Gastrocnemius medialis (tissue), 4 donors: ENCODE data around the gene GRID1. TPM values are rescaled to one million over a fixed set of nuclear protein-coding genes. Genes with fewer than 3 reads are reported as not detected.

Source experiments
- ATAC-seq, 2 donors: fragments of 150-250 bp; one replicate each; pipeline ENCODE4 v1.9.1; 2016
- DNase-seq, 2 donors: peaks; one replicate each; pipeline ENCODE4 v3.0.0-alpha.2; 2019
- H3K27ac ChIP-seq, 4 donors: fragments of 200-600 bp; sonication (generic); 1 replicate in 1 of 4; 2 replicates in 3 of 4; pipeline ENCODE4 v1.5.1; 2016 to 2018; ENCODE audit warnings: mild to moderate bottlenecking in 2 of 4, moderate library complexity in 1 of 4
- H3K27me3 ChIP-seq, 3 donors: fragments of 200-600 bp; sonication (generic) in 2 of 3; 1 replicate in 1 of 3; 2 replicates in 2 of 3; pipeline versions ENCODE4 v1.5.1 to v1.6.0; 2016 to 2019; ENCODE audit warnings: mild to moderate bottlenecking in 1 of 3, moderate library complexity in 1 of 3
- H3K36me3 ChIP-seq, 2 donors: fragments of 200-600 bp; sonication (generic) in 1 of 2; one replicate each; pipeline ENCODE4 v1.5.1; 2017 to 2018
- H3K4me1 ChIP-seq, 2 donors: fragments of 200-600 bp; sonication (generic) in 1 of 2; one replicate each; pipeline ENCODE4 v1.5.1; 2016 to 2017; ENCODE audit warnings: mild to moderate bottlenecking in 2 of 2
- H3K4me3 ChIP-seq, 4 donors: fragments of 200-600 bp; sonication (generic) in 3 of 4; 1 replicate in 1 of 4; 2 replicates in 3 of 4; pipeline ENCODE4 v1.5.1; 2016 to 2019; ENCODE audit warnings: mild to moderate bottlenecking in 2 of 4
- H3K9me3 ChIP-seq, 3 donors: fragments of 200-600 bp; sonication (generic) in 2 of 3; 1 replicate in 1 of 3; 2 replicates in 2 of 3; pipeline ENCODE4 v1.5.1; 2016 to 2019
- POLR2A ChIP-seq, 2 donors: fragments of 450-650 bp; IDR thresholded peaks; one replicate each; pipeline ENCODE4 v1.6.1; 2017; ENCODE audit warnings: antibody characterized with exemption in 2 of 2, mild to moderate bottlenecking in 2 of 2, moderate library complexity in 2 of 2
- in situ Hi-C, 4 donors: fragments of 200-750 bp; cut with MboI; loops; one replicate each; pipeline versions ENCODE4 v1.15.0 to v1.8.0; 2017; ENCODE audit warnings: low sequenced_read_pairs in 4 of 4
- intact Hi-C: fragments of 100-400 bp; cut with DNase I; formaldehyde crosslinking; loops from one replicate; pipeline ENCODE4 v1.15.1; 2023; ENCODE audit warnings: low total_unique reads
- total RNA-seq, 4 donors: library from RNA; depleted of rRNA; stranded (reverse); fragments of >200 nt; gene quantifications; one replicate each; pipeline versions ENCODE4 v1.1.0 to v1.2.3, GENCODE V29; 2016
- TF ChIP-seq, protein P1 (sequence below), 5 experiments: fragments of 450-650 bp in 3 of 5; fragments of 200-600 bp in 2 of 5; sonication (generic) in 2 of 5; IDR thresholded peaks in 4 of 5; conservative IDR thresholded peaks in 1 of 5; 1 replicate in 4 of 5; 2 replicates in 1 of 5; pipeline ENCODE4 v1.5.1; 2016 to 2019; ENCODE audit warnings: antibody characterized with exemption in 5 of 5, mild to moderate bottlenecking in 3 of 5, moderate library complexity in 3 of 5

Gene GRID1
- total RNA-seq, 4 donors from 2014 or later, result 0.17 to 1.4 (median 0.79) TPM

DNA sequence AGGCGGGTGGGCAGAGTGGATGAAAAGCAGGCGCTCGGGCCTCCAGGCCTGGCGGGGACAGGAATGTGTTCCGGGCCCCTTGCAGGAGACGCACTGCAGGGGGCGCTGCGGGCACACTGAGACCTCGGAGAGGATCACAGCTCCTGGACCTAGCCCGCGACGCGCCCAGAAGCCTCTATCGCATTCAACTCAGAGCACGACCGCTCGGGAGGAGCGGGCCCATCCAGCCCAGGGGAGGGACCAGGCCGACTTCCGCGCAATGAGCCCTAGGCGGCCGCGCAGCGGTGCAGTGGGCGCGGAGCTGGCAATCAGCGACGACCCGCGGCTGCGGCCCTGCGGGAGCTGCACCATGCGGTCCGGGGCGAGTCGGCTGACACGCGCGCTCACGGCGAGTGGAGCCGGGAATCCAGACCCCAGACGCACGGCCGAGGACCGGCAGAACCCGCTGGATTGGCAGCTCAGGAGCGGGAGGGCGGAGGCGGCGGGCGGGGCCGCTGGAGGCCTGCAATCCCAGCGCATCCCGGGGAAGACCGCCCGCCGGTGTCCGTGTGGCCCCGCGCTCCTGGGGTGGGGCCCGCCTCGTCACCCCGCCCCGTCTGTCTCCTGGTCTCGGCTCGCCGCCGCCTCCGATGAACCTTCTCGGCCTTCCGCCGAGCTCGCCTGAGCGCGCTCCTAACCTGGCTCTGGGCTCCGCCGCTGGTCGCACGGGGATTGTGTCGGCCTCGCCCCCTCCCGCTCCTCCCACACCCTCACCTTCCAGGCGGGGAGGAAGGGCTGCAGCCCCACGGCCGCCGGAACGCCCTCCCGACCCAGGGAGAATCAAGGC, 33.5 kb upstream of the GRID1 start:
- Histone ChIP-seq H3K27ac (peak overlapping the region in 3 of 4 donors; percentile 48 to 76 (median 52)), H3K4me1 (peaks cover 11 to 29% of the 10 kb centered on the region in 2 donors), H3K36me3 (no peaks in the 10 kb centered on the region), H3K27me3 (peaks cover 5 to 13% (median 13%) of the 10 kb centered on the region in 3 donors), H3K9me3 (no peaks in the 10 kb centered on the region), H3K4me3 (peak overlapping the region; percentile 56 to 92 (median 67))
- peak; percentile 89 to 94 for ATAC-seq
- in situ Hi-C loops, result loop anchor here (5.0 to 25.0 kb wide), 4 partner anchors 182 to 1863 kb away; no protein-coding TSS in a partner anchor
- intact Hi-C loops, result loop anchor here (1.0 to 2.0 kb wide), 3 partner anchors 39 to 185 kb away; partner anchors contain the start of gene WAPL
- TF ChIP-seq, protein P1, sequence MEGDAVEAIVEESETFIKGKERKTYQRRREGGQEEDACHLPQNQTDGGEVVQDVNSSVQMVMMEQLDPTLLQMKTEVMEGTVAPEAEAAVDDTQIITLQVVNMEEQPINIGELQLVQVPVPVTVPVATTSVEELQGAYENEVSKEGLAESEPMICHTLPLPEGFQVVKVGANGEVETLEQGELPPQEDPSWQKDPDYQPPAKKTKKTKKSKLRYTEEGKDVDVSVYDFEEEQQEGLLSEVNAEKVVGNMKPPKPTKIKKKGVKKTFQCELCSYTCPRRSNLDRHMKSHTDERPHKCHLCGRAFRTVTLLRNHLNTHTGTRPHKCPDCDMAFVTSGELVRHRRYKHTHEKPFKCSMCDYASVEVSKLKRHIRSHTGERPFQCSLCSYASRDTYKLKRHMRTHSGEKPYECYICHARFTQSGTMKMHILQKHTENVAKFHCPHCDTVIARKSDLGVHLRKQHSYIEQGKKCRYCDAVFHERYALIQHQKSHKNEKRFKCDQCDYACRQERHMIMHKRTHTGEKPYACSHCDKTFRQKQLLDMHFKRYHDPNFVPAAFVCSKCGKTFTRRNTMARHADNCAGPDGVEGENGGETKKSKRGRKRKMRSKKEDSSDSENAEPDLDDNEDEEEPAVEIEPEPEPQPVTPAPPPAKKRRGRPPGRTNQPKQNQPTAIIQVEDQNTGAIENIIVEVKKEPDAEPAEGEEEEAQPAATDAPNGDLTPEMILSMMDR (IDR thresholded peaks at IDR 0.05 in 4 of 5, conservative IDR thresholded peaks at IDR 0.05 in 1 of 5), result peak; percentile 87 to 96 (median 90)
- no peak for TF ChIP-seq POLR2A (IDR thresholded peaks at IDR 0.05)
- peak; percentile 77 to 83 for DNase-seq

DNA sequence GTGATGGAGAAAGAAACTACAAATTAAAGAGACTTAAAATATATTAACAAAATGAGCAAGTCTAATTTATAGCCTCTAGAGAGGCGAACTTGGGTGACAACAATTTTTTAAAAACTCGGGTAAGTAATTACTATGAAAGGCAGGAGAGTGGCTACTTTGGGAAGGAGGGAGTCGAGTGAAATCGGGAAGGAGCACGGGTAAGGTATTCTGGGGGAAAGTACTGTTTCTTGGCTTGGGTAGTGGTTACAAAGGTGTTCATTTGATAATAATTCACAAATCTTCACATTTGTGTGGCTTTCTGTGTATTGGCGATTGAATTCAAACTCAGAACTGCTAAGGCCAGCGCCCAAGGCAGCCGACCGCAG, 32.9 kb upstream of the GRID1 start:
- DNase-seq (no peak), ATAC-seq (no peak)
- intact Hi-C loops (loop anchor here (1.0 kb wide), 1 partner anchor 186 kb away; no protein-coding TSS in a partner anchor), in situ Hi-C loops (loop anchor here (5.0 to 25.0 kb wide), 4 partner anchors 183 to 1862 kb away; no protein-coding TSS in a partner anchor)
- TF ChIP-seq, protein P1 (IDR thresholded peaks at IDR 0.05 in 4 of 5, conservative IDR thresholded peaks at IDR 0.05 in 1 of 5), result no peak
- no peak for TF ChIP-seq POLR2A (IDR thresholded peaks at IDR 0.05)
- Histone ChIP-seq H3K27me3 (peaks cover 5 to 13% (median 13%) of the 10 kb centered on the region in 3 donors), H3K27ac (peak overlapping the region in 3 of 4 donors; percentile 39 to 48 (median 46)), H3K9me3 (no peaks in the 10 kb centered on the region), H3K36me3 (no peaks in the 10 kb centered on the region), H3K4me3 (peak overlapping the region in 2 of 4 donors; percentile 63 to 92), H3K4me1 (peaks cover 11 to 29% of the 10 kb centered on the region in 2 donors)

DNA sequence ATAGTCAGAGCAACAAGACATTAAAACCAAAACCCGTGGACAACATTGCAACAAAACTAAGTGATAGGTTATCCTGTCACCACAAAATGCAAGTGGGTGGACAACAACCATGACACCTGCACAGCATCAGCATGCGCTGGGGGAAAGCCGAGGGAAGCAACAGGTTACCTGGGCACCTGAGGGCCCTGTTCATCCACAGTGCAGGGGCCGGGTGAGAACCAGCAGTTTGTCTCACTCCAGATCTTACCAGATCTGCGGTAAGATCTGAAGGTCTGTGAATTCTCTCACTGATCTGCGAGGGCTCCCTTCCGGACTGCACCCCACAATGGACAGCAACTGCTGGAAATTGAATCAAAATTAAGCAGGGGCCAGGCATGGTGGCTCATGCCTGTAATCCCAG, 30.5 kb upstream of the GRID1 start:
- Histone ChIP-seq H3K4me3 (no peak overlapping the region), H3K27ac (no peak overlapping the region), H3K36me3 (no peaks in the 10 kb centered on the region), H3K27me3 (peaks cover 5 to 13% (median 13%) of the 10 kb centered on the region in 3 donors), H3K9me3 (no peaks in the 10 kb centered on the region), H3K4me1 (peaks cover 11 to 18% of the 10 kb centered on the region in 2 donors)
- in situ Hi-C loops (loop anchor here (5.0 to 25.0 kb wide), 4 partner anchors 185 to 1860 kb away; no protein-coding TSS in a partner anchor), intact Hi-C loops (no loop called here)
- no peak for DNase-seq
- TF ChIP-seq, protein P1 (IDR thresholded peaks at IDR 0.05 in 4 of 5, conservative IDR thresholded peaks at IDR 0.05 in 1 of 5), result no peak
- ATAC-seq, result no peak

DNA sequence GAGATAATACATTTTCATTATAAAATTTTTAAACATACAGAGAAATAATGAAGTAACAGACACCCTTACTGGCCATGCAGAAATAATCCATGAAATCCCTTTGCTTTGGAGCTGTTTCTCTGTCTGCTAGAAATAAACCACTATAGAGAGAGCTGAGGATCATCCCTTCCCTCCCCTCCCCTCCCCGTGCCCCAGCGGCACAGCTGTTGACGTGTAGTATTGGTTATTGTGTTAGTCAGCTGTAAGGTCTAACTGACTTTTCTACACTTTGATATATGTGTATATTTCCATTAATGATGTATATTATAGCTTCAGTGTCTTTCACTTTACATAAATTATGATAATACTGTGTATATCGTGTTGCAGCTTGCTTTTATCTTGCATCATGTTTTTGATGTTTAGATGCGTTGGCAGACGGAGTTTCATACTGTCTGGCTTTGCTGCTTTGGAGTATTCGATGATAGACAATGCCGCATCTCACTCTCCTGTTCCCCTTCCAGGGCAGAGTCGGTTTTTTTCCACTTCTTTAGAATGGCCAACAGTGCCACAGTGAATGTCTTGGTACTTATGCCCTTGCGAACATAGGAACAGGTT, 27.4 kb upstream of the GRID1 start:
- intact Hi-C loops, result no loop called here
- Histone ChIP-seq H3K27me3 (peaks cover 9 to 16% (median 10%) of the 10 kb centered on the region in 3 donors), H3K4me3 (no peak overlapping the region), H3K36me3 (no peaks in the 10 kb centered on the region), H3K27ac (no peak overlapping the region), H3K4me1 (peaks cover 0 to 6% of the 10 kb centered on the region in 2 donors), H3K9me3 (no peaks in the 10 kb centered on the region)
- TF ChIP-seq, protein P1 (IDR thresholded peaks at IDR 0.05 in 4 of 5, conservative IDR thresholded peaks at IDR 0.05 in 1 of 5), result no peak
- TF ChIP-seq POLR2A (IDR thresholded peaks at IDR 0.05), result no peak
- DNase-seq, result no peak
- ATAC-seq, result no peak
- in situ Hi-C loops, result loop anchor here in 2 of 4 donors (25.0 kb wide), 2 partner anchors 407 to 1857 kb away; no protein-coding TSS in a partner anchor
